ENCODE data around the gene CBFA2T2.
"Not testable (repeated sequence)": the region's sequence is repeated elsewhere in the genome, so short reads cannot be mapped to it uniquely, and the experiment has no call there.

The CBFA2T2 gene

GRCh38 chr20:33685328-33686099, 195.6 kb downstream of the CBFA2T2 start:
- DNase-seq: peak; percentile 90

GRCh38 chr20:33686100-33686983, 196.4 kb downstream of the CBFA2T2 start, which contains the start of gene E2F1:
Gene E2F1 (minus strand): TSS chr20:33686385. CDS start chr20:33686264, 121 bp downstream.
- DNase-seq: peak; percentile 89

GRCh38 chr20:33686984-33687366, 197.1 kb downstream of the CBFA2T2 start:
- no peak for DNase-seq

- DNase-seq: no peak
Measured at GRCh38 chr20:33687370-33687915, 197.5 kb downstream of the CBFA2T2 start.

- DNase-seq: no peak
Measured at GRCh38 chr20:33687993-33688937, 198.4 kb downstream of the CBFA2T2 start.

- no peak for DNase-seq
Measured at GRCh38 chr20:33688938-33689424, 199.1 kb downstream of the CBFA2T2 start.

GRCh38 chr20:33689493-33689892, 199.6 kb downstream of the CBFA2T2 start:
- no peak for DNase-seq

- no peak for DNase-seq
Measured at GRCh38 chr20:33689973-33690372, 200.1 kb downstream of the CBFA2T2 start.

GRCh38 chr20:33693289-33693688, 203.4 kb downstream of the CBFA2T2 start:
- no peak for DNase-seq

GRCh38 chr20:33693741-33694638, 204.1 kb downstream of the CBFA2T2 start:
- no peak for DNase-seq

GRCh38 chr20:33694639-33695012, 204.7 kb downstream of the CBFA2T2 start:
- peak; percentile 12 for DNase-seq

- DNase-seq: no peak
Measured at GRCh38 chr20:33696448-33696847, 206.6 kb downstream of the CBFA2T2 start.

- DNase-seq: no peak
Measured at GRCh38 chr20:33697129-33697528, 207.2 kb downstream of the CBFA2T2 start.

GRCh38 chr20:33698966-33699365, 209.1 kb downstream of the CBFA2T2 start:
- not testable (repeated sequence) for DNase-seq

All from DMS 273 treated with DMSO at 0.1 percent for 48 hours (cell line).